HG03103 (cell line): ENCODE measurements around the gene OR5B17.
"Not testable (repeated sequence)": the region's sequence is repeated elsewhere in the genome, so short reads cannot be mapped to it uniquely, and the experiment has no call there.

Source experiments
- ATAC-seq: cut with Tn5 transposase; IDR thresholded peaks from one replicate; pipeline ENCODE4 v1.9.1; 2021; ENCODE audit warnings: low read depth; ENCODE audit not compliant: unreplicated experiment

OR5B17 gene

DNA sequence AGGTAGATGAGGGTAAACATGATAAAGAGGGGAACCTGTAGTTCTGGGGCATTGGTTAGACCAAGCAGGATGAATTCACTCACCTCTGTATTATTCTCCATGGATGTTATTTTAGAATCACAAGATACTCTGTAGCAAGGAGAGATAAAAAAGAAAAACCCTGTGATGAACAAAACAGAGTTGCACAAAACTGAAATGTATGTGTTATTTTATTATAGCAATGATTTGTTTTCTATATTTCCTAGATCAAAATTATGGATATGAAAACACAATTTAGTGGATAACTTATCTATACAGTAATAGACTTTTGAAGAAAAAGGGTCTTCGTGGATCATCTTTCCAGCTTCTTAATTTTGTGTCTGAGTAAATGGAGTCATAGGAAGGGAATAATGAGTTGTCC is at the start of gene OR5B17:
TSS of gene OR5B17 (minus strand) at position 101 of the 400 bp plus-strand sequence. CDS start at position 101, 0 bp downstream.
- no peak for ATAC-seq

DNA sequence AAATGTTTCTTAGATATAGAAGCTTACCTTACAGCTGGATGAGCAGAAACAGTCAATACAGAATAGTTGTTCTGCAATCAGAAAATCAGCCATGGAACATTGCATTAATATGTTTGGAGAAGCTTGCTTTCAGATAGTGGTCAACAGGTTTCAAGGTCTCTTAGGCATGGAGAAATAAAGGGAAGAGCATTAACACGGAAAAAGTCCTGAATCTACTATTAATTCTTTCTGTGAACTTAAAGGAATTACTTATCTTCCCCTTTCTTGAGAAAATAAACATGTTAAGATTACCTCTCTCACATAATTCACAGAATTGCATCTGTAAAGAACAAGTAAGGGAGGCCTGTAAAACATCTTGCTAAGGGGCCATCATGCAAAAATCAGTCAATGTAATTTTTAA is 47.9 kb upstream of the OR5B17 start, which contains the start of gene OR5B3:
TSS of gene OR5B3 (minus strand) at position 101 of the 400 bp plus-strand sequence. CDS start 3,465 bp downstream, outside the sequence.
- ATAC-seq: no peak

DNA sequence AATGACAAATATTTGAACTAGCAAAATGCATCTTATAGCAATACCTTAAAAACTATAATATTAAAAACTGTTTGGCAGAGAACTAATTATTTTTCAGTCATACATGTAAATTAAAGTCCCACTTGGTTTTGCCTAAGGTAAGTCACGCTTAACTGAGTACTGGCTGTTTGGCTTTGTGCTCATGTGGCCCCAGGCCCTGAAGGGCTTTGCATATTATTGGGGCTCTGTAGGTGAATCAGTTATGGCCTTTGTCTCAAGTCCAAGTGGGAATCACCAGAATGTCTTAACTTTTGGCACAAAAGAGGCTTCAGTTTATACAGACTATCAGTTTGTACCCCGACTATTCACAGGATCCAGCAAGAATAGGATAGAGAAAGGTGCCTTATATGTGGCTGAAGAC is 40.8 kb upstream of the OR5B17 start:
- not testable (repeated sequence) for ATAC-seq

DNA sequence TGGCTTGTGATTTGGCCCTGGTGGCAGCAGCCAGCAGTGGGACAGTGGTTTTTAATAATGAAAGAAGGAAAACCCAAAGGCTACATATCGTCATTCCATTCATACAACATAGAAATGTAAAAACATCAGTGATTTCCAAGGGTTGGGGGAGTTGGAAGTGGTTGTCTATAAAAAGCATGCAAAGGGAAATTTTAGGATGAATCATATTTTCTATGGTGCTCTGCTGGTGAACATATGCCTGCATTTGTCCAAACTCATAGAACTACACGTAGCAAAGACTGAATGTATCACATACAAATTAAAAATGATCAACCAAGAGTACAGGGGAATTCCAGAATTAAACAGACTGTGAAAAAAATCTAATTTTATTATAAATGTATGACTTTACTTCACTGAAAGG is 36.7 kb upstream of the OR5B17 start:
- ATAC-seq: no peak

DNA sequence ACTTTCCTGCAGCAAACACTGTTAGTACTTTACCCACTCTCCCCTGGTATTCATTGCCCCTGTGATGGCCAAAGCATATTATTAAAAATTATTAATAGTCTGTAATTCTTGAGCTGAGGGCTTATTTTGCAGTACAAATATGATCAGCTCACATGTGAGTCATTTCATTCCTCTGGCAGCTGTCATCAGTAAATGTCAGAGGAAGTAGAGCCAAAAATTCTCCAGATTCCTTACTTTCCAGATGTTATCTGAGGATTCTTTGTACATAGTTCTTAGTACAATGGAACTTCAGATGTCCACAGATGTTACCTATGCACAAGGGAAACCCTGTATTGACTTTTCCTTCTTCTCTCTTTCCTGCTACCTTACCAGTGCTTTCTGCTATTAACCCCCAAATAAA is 35.3 kb upstream of the OR5B17 start:
- ATAC-seq: no peak

DNA sequence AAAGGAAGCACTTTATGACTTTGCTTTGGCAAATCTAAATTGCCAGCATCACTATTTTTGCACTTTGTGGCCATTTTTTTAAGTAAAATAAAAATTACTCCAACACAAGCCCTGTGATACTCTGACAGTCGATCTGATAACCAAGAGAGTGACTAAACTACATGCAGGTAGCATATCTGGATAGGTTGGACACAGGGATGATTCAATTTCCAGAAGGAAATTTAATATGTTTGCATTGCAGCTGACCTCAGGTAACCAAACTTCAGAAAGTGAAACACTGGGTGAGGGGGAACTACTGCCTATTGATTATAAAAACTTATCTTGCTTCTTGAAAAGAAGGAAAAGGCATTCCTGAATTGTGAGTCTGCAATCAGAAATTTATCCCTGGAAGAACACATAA is 33.9 kb upstream of the OR5B17 start:
- no peak for ATAC-seq

DNA sequence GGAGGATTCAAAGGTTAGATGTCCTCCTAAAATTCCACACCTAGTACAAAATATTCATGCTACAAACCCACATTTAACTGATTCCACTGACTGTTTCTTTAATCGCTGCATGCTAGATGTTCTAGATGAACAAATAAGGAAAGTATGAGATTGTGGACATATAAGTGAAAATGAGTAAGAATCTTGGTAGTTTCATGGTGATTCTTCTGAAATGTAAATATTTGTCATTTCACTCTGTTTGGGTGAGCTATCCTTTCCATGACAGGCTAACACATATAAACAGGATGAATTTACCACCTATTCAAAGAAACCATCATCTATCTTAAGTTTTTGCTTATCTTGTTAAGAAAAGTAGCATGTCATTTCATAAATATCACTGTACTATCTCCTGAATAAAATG is 33.0 kb upstream of the OR5B17 start:
- ATAC-seq: no peak

DNA sequence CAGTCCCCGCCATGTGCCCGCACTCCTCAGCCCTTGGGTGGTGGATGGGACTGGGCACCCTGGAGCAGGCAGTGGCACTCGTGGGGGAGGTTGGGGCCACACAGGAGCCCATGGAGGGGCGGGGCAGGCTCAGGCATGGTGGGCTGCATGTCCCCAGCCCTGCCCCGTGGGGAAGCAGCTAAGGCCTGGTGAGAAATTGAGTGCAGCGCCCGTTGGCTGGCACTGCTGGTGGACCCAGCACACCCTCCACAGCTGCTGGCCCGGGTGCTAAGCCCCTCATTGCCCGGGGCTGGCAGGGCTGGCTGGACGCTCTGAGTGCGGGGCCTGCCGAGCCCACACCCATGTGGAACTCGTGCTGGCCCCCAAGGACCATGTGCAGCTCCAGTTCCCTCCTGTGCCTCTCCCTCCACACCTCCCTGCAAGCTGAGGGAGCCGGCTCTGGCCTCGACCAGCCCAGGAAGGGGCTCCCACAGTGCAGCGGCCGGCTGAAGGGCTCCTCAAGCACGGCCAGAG is 31.7 kb upstream of the OR5B17 start:
- ATAC-seq: no peak

DNA sequence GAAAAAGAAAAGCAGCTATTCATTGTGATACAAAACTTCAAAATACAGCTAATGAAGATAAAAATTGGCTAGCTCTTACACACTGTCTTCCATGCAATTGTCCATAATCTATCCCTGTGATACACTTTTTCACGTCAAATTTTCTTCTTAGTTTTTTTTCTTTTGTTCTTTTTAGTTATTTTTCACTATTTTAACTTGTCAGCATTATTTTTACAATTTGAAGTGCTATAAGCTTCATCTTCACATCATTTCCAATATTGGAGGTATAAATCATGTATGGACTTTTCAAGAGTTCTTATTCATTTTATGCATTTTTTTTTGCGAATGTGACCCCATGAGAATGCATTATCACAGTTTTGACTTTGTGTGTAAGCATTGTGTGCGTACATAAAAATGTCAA is 4.1 kb downstream of the OR5B17 start:
- ATAC-seq: no peak

DNA sequence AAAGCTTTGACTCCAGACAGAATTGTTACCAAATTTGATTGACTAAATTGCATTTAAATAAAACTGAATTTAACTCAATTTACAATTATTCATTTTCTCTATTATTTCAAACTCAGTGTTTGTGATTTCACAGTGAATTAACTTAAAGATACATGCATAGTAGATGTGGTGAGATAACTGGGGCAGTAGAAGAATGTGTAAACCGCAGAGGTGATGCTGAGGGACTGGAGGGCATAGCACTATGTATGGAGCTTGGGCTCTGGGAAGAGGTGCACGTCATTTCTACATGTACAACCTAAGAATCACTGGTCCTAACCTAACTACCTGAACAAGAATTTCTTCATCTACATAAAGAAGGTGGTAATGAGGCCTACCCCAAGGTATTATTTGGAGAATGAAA is 13.7 kb downstream of the OR5B17 start:
- ATAC-seq: no peak

DNA sequence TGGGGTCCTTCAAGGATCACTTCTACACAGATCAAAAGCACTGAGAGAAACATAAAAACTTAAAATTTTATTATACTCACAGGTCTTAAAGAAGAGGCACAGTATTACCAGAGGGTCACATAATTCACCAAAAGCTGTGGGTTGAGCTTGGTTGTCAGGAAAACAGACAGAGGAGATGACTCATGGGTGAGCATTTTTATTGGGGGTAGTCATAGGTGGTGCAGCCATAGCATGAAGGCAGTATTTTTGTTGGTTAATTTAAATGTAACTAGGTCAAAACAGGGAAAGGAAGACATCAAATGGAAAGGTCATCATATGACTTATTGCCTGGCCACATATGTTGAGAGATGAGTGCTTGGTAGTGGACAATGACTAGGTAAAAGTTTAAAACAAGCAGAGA is 24.2 kb downstream of the OR5B17 start:
- no peak for ATAC-seq

DNA sequence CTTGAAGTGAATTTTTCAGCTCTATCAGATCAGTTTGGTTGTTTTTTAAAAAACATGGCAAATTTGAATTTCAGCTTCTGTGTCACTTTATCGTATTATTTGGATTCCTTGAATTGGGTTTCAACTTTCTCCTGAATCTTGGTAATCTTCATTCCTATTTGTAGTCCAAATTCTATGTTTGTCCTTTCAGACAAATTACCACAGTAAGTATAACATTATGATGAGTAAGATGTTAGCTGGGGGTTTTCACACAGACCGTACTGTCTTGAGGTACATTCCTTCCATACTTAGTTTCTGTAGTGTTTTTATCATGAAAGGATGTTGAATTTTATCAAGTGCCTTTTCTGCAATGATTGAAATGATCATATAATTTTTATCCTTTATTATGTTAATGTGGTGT is 28.0 kb downstream of the OR5B17 start:
- ATAC-seq: no peak

DNA sequence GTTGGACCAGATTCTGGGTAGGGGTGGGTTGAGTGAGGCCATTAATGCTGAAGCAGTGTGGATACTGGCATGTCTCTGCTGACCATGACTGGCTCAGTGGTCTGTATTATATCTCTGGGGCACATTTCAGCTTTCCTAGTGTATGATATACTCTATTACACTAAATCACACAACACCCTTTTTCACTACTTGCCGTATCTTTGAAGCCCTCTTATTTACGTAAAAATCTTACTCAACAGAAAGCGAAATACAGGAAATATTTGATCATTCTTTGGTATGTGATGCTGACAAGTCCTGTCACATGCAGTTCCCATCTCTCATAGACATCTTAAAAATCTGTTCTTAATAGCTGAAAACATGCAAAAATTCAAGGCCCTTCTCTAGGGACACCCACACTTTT is 40.3 kb downstream of the OR5B17 start:
- no peak for ATAC-seq

DNA sequence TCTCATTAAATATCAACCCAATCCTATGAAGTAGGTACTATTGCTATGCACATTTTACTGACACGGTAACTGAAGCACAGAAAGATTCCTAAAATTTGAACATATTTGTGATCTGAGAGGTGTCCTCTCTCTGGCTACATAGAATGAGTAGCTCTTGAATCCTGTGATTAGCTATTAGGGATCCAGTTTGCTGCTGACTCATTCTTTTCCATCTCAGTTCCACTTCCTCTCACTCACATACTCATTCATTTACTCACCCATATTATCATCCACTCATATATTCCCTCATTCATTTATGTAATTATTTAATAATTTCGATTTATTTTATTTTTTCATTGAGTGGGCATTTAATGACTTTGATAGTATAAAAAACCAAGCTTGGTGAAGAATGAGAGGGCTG is 42.7 kb downstream of the OR5B17 start:
- no peak for ATAC-seq
